ENCODE results near the gene PRR12.

PRR12 gene

GRCh38 chr19:49590971-49591730 lies at the start of gene PRR12:
TSS of gene PRR12 (plus strand) at chr19:49591182. CDS start at chr19:49591655, 473 bp downstream.
- peak; percentile 32 for DNase-seq

DNA sequence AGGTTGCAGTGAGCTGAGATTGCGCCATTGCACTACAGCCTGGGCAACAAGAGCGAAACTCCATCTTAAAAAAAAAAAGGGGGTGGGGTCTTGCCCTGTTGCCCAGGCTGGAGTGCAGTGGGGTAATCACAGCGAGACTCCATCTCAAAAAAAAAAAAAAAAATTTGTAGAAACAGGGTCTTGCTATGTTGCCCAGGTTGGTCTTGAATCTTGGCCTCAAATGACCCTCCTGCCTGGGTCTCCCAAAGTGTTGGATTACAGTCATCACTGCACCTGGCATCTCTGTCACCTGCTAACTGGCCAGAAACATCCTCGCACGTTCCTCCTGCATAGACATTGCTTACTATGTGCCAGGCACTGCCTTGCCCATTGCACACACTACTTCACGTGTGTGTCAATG lies 49.1 kb upstream of the PRR12 start:
- DNase-seq: no peak

GRCh38 chr19:49542446-49542845 lies 48.5 kb upstream of the PRR12 start:
- no peak for DNase-seq

- DNase-seq: no peak
Measured at GRCh38 chr19:49543032-49543431, 48.0 kb upstream of the PRR12 start.

DNA sequence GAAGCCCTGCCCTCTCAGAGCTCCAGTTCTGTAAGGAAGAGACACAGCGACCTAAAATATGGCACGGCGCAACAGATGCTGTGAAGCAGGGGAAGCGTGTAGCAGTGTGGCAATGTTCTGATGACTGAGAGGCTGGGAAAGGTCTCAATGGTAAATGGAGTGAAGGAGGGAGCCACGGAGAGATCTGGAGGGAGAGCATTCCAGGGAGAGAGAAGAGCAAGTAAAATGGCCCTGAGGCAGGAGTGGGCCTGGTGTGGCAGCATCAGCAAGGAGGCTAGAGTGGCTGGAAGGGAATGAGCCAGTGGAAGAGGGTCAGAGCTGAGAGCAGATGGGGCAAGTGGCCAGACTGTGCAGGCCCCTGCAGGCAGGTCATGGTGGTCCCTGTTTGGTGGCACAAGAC lies 46.8 kb upstream of the PRR12 start:
- DNase-seq: no peak

- DNase-seq: peak; percentile 57
Measured at GRCh38 chr19:49546825-49547565, 44.0 kb upstream of the PRR12 start.

DNA sequence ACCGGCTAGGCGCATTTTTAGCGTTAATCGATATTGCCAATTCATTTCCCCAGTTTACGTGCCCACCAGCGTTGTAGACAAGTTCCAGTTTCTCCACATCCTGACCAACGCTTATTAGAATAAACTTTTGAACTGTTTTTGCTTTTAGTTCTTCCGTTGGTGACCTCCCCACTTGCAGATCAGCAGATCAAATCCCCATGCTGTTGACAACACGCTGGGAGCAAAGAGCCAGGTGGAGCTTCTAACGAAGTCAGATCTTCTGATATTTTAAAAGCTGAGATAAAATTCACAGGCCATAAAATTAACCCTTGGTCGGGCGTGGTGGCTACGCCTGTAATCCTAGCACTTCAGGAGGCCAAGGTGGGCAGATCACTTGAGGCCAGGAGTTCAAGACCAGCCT lies 41.9 kb upstream of the PRR12 start:
- no peak for DNase-seq

DNA sequence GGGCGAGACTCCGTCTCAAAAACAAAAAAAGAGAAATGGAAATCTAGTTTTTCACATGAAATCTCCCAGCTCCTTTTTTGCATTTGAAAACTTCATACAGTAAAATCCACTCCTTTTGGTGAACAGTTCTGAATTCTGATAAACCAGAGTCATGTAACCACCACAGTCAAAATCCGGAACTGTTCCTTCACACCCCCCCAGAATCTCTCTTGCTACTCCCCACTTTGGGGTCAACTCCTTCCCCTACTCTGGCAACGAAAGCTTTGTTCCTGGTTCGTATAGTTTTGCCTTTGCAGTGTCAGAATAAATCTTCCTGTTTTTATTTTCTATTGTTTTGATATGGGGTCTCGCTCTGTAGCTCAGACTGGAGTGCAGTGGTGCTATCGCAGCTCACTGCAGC lies 39.5 kb upstream of the PRR12 start:
- DNase-seq: no peak

DNA sequence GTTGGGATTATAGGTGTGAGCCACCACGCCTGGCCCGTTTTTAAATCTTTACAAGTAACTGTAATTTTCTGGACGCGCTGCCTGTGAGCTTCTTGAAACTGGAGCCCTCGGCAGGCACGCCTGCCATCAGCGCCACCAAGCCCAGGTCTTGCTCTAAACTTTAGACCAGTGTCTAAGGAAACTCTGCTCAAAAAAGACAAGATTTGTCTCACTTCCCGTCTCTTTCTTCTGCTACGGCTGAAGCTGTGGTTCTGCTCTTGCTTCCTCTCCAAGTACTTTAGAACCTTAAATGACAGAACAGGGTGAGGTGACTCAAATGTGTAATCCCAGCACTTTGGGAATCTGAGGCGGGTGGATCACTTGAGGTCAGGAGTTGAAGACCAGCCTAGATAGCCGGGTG lies 38.2 kb upstream of the PRR12 start:
- DNase-seq: no peak

GRCh38 chr19:49553451-49554271 lies 37.3 kb upstream of the PRR12 start:
- no peak for DNase-seq

- no peak for DNase-seq
Measured at GRCh38 chr19:49554701-49555181, 36.2 kb upstream of the PRR12 start.

GRCh38 chr19:49555600-49556411 lies 35.2 kb upstream of the PRR12 start:
- no peak for DNase-seq

DNA sequence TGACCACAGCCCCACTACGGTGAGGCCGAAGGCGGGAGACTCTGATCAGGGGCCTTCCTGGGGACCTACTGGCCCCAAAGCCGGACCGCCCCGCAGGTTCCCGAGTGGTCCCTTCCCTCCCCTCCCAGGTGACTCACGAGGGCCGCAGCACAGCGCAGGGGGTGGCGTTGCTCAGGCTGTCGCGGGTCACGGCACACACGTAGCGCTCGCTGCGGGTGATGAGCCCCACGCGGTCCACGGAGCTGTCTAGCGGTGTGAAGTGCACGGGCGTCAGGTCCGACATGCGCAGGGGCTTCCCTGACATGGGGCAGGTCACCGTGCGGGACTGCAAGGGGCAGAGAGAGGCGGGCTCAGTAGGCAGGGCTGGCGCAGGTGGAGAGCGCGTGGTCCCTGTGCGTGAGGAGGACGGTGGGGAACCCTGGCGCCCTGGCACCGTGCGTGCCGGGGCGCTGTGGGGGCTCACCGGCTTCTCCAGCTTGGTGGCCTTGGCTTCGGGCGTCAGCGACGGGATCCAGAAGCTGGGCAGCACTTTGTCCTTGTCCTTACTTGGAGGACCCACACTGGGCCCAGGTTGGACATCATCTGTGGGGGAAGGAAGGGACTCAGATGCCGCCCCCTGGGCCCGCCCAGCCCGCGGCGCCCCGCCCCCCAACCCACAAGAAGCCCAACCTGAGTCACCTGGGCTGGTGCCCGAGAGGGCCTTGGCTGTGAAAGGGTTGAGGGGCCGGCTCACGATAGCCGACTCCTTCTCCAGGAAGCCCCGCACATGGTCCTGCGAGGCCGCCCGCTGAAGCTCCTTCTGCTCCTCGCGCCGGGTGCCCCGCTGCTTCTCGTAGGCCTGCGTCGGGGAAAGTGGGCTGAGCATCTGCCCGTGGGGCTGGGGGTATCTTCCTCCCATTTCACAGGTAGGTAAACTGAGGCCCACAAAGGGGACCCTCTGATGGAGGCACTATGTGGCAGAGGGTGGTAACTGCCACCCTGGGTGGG lies 34.3 kb upstream of the PRR12 start:
- no peak for DNase-seq

DNA sequence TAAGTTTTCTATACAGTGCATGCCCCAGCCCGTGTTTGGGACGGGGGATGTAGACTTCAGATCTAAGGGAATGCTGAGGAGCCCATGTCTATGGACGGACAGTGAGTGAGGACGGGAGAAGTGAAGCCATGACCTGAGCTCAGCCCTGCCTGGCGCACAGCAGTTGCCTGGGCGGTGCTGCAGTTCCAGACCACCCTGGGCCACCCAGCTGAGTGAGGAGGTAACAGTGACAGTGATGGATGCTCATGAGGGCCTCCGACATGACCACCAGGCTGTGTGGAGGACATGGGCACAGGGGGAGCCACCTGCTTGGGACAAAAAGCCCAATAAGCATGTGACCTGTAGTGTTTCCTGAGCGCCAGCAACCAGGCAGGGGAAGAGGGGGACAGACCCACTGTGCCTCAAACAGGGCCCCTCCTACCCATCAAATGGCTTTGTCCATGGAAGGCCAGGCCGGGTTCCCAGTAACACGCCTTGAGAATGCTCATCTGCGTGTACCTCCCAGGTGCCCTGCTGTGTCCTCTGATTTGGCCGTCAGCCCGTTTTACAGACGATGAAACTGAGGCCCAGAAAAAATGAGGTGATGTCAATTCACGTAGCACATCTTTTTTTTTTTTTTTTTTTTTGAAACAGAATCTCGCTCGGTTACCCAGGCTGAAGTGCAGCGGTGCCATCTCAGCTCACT lies 33.2 kb upstream of the PRR12 start:
- no peak for DNase-seq

DNA sequence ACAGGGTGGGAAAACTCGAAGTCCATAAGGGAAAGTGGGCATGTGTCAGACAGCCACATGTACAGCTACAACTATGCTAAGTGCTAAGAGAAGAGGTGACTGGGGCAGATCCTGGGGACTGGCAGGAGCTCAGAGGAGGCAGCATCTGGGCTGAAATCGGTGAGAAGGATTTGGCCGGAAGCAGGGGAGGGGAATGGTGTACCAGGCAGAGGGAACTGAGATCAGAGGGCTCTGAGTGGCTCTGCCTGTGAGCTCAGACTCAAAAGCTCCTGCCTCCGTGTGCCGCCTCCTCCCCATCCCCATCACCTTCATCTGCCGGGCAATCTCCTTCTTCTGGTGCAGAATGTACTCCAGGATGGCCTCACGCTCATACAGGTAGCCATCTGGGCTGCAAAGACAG lies 32.4 kb upstream of the PRR12 start:
- no peak for DNase-seq

- no peak for DNase-seq
Measured at GRCh38 chr19:49559443-49559842, 31.5 kb upstream of the PRR12 start.

DNA sequence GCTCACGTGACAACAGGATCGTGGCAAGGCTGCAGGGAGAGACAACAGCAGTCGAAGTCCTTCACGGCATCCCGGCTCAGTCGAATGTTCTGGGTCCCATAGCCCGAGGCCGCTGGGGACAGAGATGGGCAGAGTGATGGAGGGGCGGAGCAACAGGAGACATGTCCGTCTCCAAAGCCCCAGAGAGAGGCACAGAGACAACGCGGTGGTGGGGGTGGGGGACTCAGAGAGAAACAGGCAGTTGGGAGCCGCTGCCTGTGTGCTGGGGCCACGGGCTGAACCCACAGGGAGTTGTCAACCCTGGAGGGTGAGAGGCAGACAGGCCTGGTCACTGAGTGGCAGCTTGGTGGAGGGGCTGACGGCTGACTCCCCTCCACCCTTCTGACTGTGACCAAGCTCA lies 31.1 kb upstream of the PRR12 start:
- DNase-seq: no peak

GRCh38 chr19:49560358-49560900 lies 30.6 kb upstream of the PRR12 start:
- DNase-seq: no peak

DNA sequence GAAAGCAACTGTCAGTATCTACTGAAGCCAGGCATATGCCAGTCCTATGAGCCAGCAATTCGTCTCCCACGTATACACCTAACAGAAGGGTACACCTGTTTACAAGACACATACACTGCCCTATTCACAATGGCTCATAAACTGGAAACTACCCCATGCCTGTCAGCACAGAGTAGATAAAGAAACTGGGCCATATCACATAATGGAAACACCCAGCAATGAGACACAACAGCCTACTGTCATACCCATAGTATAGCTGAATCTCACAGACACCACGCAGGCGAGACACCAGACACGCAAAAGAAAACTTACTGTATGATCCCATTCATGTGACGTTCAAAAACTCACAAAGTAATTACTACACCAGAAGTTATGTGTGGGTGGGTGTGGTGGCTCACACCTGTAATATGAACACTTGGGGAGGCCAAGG lies 26.4 kb upstream of the PRR12 start:
- no peak for DNase-seq

GRCh38 chr19:49565261-49565660 lies 25.7 kb upstream of the PRR12 start:
- no peak for DNase-seq

All from DMS 273 treated with DMSO at 0.1 percent for 48 hours (cell line).